Peyer's patch (tissue), 4 donors: ENCODE results near the gene CEMP1.
"Not testable (repeated sequence)": the region's sequence is repeated elsewhere in the genome, so short reads cannot be mapped to it uniquely, and the experiment has no call there.

Experiments
- POLR2A ChIP-seq, 2 donors: fragments of 450-650 bp; IDR thresholded peaks; one replicate each; pipeline ENCODE4 v1.5.1; 2017; ENCODE audit warnings: antibody characterized with exemption in 2 of 2, mild to moderate bottlenecking in 2 of 2, moderate library complexity in 2 of 2
- TF ChIP-seq, protein P1 (sequence below), 6 experiments: fragments of 450-650 bp in 4 of 6; fragments of 200-600 bp in 2 of 6; sonication (generic) in 1 of 6; IDR thresholded peaks; one replicate each; pipeline ENCODE4 v1.5.1; 2017 to 2019; ENCODE audit warnings: antibody characterized with exemption in 6 of 6, mild to moderate bottlenecking in 3 of 6, moderate library complexity in 1 of 6

DNA sequence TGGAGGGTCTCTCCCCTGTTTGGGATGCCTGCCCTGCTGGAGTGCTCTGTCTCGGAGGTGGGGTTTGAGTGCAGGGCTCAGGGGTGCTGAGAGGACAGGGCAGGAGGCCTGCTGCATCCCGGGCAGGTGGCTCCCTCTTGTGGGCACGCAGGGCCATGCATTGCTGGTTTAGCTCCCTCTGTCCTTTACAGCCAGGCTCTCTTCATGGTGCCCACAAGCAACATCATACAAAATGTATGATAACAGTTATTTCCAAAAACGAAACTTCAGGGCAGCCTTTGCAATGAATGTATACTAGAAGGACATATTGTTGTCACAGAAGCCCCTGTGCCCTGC is 29.6 kb upstream of the CEMP1 start:
- TF ChIP-seq, protein P1, sequence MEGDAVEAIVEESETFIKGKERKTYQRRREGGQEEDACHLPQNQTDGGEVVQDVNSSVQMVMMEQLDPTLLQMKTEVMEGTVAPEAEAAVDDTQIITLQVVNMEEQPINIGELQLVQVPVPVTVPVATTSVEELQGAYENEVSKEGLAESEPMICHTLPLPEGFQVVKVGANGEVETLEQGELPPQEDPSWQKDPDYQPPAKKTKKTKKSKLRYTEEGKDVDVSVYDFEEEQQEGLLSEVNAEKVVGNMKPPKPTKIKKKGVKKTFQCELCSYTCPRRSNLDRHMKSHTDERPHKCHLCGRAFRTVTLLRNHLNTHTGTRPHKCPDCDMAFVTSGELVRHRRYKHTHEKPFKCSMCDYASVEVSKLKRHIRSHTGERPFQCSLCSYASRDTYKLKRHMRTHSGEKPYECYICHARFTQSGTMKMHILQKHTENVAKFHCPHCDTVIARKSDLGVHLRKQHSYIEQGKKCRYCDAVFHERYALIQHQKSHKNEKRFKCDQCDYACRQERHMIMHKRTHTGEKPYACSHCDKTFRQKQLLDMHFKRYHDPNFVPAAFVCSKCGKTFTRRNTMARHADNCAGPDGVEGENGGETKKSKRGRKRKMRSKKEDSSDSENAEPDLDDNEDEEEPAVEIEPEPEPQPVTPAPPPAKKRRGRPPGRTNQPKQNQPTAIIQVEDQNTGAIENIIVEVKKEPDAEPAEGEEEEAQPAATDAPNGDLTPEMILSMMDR (IDR thresholded peaks at IDR 0.05): peak in 2 of 6 experiments; percentile 19 to 46
- TF ChIP-seq POLR2A (IDR thresholded peaks at IDR 0.05): not testable (repeated sequence)
